Endothelial cell of umbilical vein (primary cell): ENCODE results near the gene DYNLT5. TPM values are rescaled to one million over a fixed set of nuclear protein-coding genes. Genes with fewer than 3 reads are reported as not detected.

Experiments used
- BruUV-seq: library from RNA; stranded (reverse); fragments of 400-500 nt; replicated peaks from 2 replicates; lab custom pipeline; 2021; lab: Mats Ljungman, UMichigan
- CTCF ChIA-PET: fragments of 300-600, 350-600 bp; sonication (Branson Sonifier 250); formaldehyde crosslinking; loops from one replicate; lab custom pipeline; 2021; ENCODE audit warnings: antibody characterized with exemption, inconsistent platforms; lab: Charles Lee
- POLR2A ChIA-PET: fragments of 300-600, 350-600 bp; sonication (Branson Sonifier 250); formaldehyde crosslinking; loops from one replicate; lab custom pipeline; 2021; ENCODE audit warnings: antibody characterized with exemption, inconsistent platforms; lab: Charles Lee
- DNase-seq: peaks from one replicate; pipeline ENCODE4 v3.0.0-alpha.2; 2011; ENCODE audit warnings: low read depth, low spot score
- FAIRE-seq: peaks from 2 replicates; lab custom pipeline; 2011; peaks lifted over from hg19 to GRCh38; lab: Jason Lieb, UNC
- H2AFZ ChIP-seq: 2 replicates; pipeline ENCODE4 v1.6.0; 2012; ENCODE audit warnings: low read depth, low read length, control low read depth, inconsistent platforms
- H3K27ac ChIP-seq: 2 replicates; pipeline ENCODE4 v1.5.1; 2011; ENCODE audit warnings: low read depth, mild to moderate bottlenecking, control low read depth, low read length, moderate library complexity; ENCODE audit not compliant: insufficient read depth
- H3K27me3 ChIP-seq, 2 experiments: 2 replicates each; pipeline versions ENCODE4 v1.6.0 to v1.6.1; 2011; ENCODE audit warnings: low read length in 2 of 2, mixed read lengths in 1 of 2; ENCODE audit not compliant: control insufficient read depth in 2 of 2, insufficient read depth in 2 of 2
- H3K36me3 ChIP-seq, 2 experiments: 2 replicates in 1 of 2; 3 replicates in 1 of 2; pipeline ENCODE4 v1.5.1; 2011; ENCODE audit warnings: low read length in 2 of 2, mild to moderate bottlenecking in 1 of 2, moderate library complexity in 1 of 2; ENCODE audit not compliant: control insufficient read depth in 2 of 2, insufficient read depth in 2 of 2; ENCODE audit errors: extremely low read depth in 1 of 2
- H3K4me1 ChIP-seq: 3 replicates; pipeline ENCODE4 v1.5.1; 2011; ENCODE audit warnings: mild to moderate bottlenecking, low read length; ENCODE audit not compliant: control insufficient read depth, insufficient read depth; ENCODE audit errors: extremely low read depth
- H3K4me2 ChIP-seq: 2 replicates; pipeline ENCODE4 v1.6.1; 2011; ENCODE audit warnings: low read length, control low read depth, mixed read lengths; ENCODE audit not compliant: insufficient read depth
- H3K4me3 ChIP-seq, 3 experiments: fragments of 200-600 bp in 1 of 3; sonication (generic), shearing (Covaris generic) in 1 of 3; replicated peaks in 1 of 3; 2 replicates each; pipeline ENCODE4 v1.5.1; 2011 to 2016; ENCODE audit warnings: control low read depth in 3 of 3, low read length in 3 of 3, mild to moderate bottlenecking in 2 of 3, inconsistent platforms in 1 of 3, low read depth in 1 of 3, moderate library complexity in 1 of 3; ENCODE audit not compliant: insufficient read depth in 1 of 3
- H3K79me2 ChIP-seq: 2 replicates; pipeline ENCODE4 v1.6.0; 2012; ENCODE audit warnings: low read length, inconsistent platforms; ENCODE audit not compliant: control insufficient read depth, insufficient read depth
- H3K9ac ChIP-seq: replicated peaks from 2 replicates; pipeline ENCODE3; 2011; ENCODE audit warnings: low read length, control low read depth; ENCODE audit not compliant: insufficient read depth; ENCODE audit errors: extremely low read depth
- H3K9me1 ChIP-seq: replicated peaks from 3 replicates; pipeline ENCODE4 v1.6.0; 2011; ENCODE audit warnings: mild to moderate bottlenecking, low read length; ENCODE audit not compliant: control insufficient read depth, insufficient read depth; ENCODE audit errors: extremely low read depth
- H3K9me3 ChIP-seq: replicated peaks from 2 replicates; pipeline ENCODE4 v1.5.1; 2012; ENCODE audit warnings: low read length, inconsistent platforms; ENCODE audit not compliant: control insufficient read depth, insufficient read depth
- H4K20me1 ChIP-seq: replicated peaks from 2 replicates; pipeline ENCODE3; 2011; ENCODE audit warnings: mild to moderate bottlenecking, low read length; ENCODE audit not compliant: control insufficient read depth, insufficient read depth; ENCODE audit errors: extremely low read depth
- EZH2 ChIP-seq: IDR thresholded peaks from 2 replicates; pipeline ENCODE4 v1.6.1; 2012; ENCODE audit warnings: borderline replicate concordance, low read depth, mild to moderate bottlenecking, moderate library complexity, low read length, inconsistent platforms; ENCODE audit not compliant: severe bottlenecking
- FOS ChIP-seq: IDR thresholded peaks from 2 replicates; pipeline ENCODE4 v1.6.1; 2011; ENCODE audit warnings: mild to moderate bottlenecking, low read length, moderate library complexity, borderline replicate concordance; ENCODE audit not compliant: insufficient read depth
- GATA2 ChIP-seq: IDR thresholded peaks from 2 replicates; pipeline ENCODE4 v1.7.0; 2011; ENCODE audit warnings: low read depth, mild to moderate bottlenecking, moderate library complexity, mixed read lengths, low read length; ENCODE audit not compliant: insufficient read length, insufficient read depth
- JUN ChIP-seq: IDR thresholded peaks from 2 replicates; pipeline ENCODE4 v1.6.1; 2011; ENCODE audit warnings: borderline replicate concordance, low read depth; ENCODE audit not compliant: insufficient read length, insufficient read depth
- MAX ChIP-seq: IDR thresholded peaks from 2 replicates; pipeline ENCODE4 v1.6.1; 2011; ENCODE audit not compliant: insufficient read depth, insufficient read length
- MYC ChIP-seq: IDR thresholded peaks from one replicate; pipeline ENCODE4 v1.6.1; 2011; ENCODE audit warnings: mild to moderate bottlenecking, low read depth, low read length
- POLR2A ChIP-seq: IDR thresholded peaks from 2 replicates; pipeline ENCODE4 v1.6.1; 2012; ENCODE audit warnings: low read depth, mild to moderate bottlenecking, control low read depth, low read length
- POLR2AphosphoS5 ChIP-seq: IDR thresholded peaks from 2 replicates; pipeline ENCODE4 v1.6.1; 2012; ENCODE audit warnings: low read depth, mild to moderate bottlenecking, control low read depth, low read length, moderate library complexity; ENCODE audit not compliant: insufficient read depth
- dilution Hi-C: fragments of 300-500 bp; cut with MboI; formaldehyde crosslinking; loops from one replicate; pipeline ENCODE4 v1.15.0; 2019; ENCODE audit warnings: low sequenced_read_pairs; ENCODE audit not compliant: extremely low pct_ligation_motif_present
- intact Hi-C: fragments of 100-400 bp; cut with micrococcal nuclease; formaldehyde crosslinking; loops from one replicate; pipeline ENCODE4 v1.10.0; 2022
- polyA plus RNA-seq, 4 experiments: library from polyadenylated mRNA; depleted of rRNA in 3 of 4; stranded (reverse) in 3 of 4; unstranded in 1 of 4; fragments of >200 nt; gene quantifications; 2 replicates each; pipeline versions ENCODE4 v1.2.1 to v1.2.3, GENCODE V29; 2011 to 2012; ENCODE audit warnings: missing spikeins in 1 of 4
- total RNA-seq: library from RNA; stranded (reverse); gene quantifications from 2 replicates; pipeline ENCODE4 v1.2.3, GENCODE V29; 2021
- TF ChIP-seq, protein P1 (sequence below), 2 donors: IDR thresholded peaks; 1 replicate in 1 of 2; 2 replicates in 1 of 2; pipeline ENCODE4 v1.5.1; 2011; ENCODE audit warnings: low read length in 2 of 2, mild to moderate bottlenecking in 2 of 2, moderate library complexity in 2 of 2, control low read depth in 1 of 2, inconsistent platforms in 1 of 2, low read depth in 1 of 2; ENCODE audit not compliant: insufficient read depth in 1 of 2; ENCODE audit errors: extremely low read depth in 1 of 2

The DYNLT5 gene
- total and polyA plus RNA-seq, 2 donors (not counting 3 experiments of a cell fraction or from before 2014, with no cell fraction given), result 4.0 to 4.5 TPM

DNA sequence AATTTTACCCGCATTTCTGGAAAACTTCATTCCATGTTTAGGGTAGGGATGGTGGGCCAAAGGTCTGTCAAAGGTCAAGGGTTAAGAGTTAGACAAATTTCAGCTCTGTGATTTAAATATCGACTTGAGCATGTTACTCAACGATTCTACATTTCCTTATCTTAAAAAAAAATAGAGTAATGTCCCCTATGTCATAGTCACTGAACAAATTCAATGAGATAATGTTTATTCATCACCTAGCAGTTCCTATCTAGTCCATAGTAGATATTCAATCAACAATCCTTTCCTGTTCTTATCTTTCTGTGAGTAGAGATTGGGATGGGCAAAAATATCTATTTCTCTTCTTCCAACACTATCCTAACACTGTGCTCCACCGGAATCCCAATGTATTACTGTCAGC is 1.1 kb upstream of the DYNLT5 start:
- DNase-seq, result no peak
- no peak for FAIRE-seq
- peak overlapping the region; percentile 51 for H3K4me2 ChIP-seq
- no peaks in the 10 kb centered on the region for H3K9me3 ChIP-seq
- H3K4me1 ChIP-seq, result peaks cover 26% of the 10 kb centered on the region
- peak overlapping the region; percentile 79 for H2AFZ ChIP-seq
- dilution Hi-C loops (no loop called here), intact Hi-C loops (loop anchor here (10.0 kb wide), 1 partner anchor 796 kb away; no protein-coding TSS in a partner anchor)
- no peaks in the 10 kb centered on the region for H3K36me3 ChIP-seq
- H3K27ac ChIP-seq, result peak overlapping the region; percentile 25
- BruUV-seq, result no TSS peak
- H3K9me1 ChIP-seq, result no peaks in the 10 kb centered on the region
- no peaks in the 10 kb centered on the region for H3K79me2 ChIP-seq
- no peaks in the 10 kb centered on the region for H4K20me1 ChIP-seq
- TF ChIP-seq MYC, result no peak
- no peak for TF ChIP-seq EZH2
- TF ChIP-seq POLR2AphosphoS5, result no peak
- TF ChIP-seq POLR2A, result no peak
- TF ChIP-seq FOS, result no peak
- TF ChIP-seq, protein P1, sequence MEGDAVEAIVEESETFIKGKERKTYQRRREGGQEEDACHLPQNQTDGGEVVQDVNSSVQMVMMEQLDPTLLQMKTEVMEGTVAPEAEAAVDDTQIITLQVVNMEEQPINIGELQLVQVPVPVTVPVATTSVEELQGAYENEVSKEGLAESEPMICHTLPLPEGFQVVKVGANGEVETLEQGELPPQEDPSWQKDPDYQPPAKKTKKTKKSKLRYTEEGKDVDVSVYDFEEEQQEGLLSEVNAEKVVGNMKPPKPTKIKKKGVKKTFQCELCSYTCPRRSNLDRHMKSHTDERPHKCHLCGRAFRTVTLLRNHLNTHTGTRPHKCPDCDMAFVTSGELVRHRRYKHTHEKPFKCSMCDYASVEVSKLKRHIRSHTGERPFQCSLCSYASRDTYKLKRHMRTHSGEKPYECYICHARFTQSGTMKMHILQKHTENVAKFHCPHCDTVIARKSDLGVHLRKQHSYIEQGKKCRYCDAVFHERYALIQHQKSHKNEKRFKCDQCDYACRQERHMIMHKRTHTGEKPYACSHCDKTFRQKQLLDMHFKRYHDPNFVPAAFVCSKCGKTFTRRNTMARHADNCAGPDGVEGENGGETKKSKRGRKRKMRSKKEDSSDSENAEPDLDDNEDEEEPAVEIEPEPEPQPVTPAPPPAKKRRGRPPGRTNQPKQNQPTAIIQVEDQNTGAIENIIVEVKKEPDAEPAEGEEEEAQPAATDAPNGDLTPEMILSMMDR (IDR thresholded peaks at IDR 0.05; ENCODE audit: extremely low read depth in 1 of 2, insufficient read depth in 1 of 2, low read depth in 1 of 2, low read length in 2 of 2), result no peak
- TF ChIP-seq GATA2, result no peak
- TF ChIP-seq MAX, result no peak
- no peak for TF ChIP-seq JUN
- H3K9ac ChIP-seq, result no peak overlapping the region
- ChIA-PET CTCF (interaction anchor here (1.4 to 2.5 kb wide), 2 partner anchors 14 to 26 kb away, joined by 6 to 14 read pairs; no protein-coding TSS in a partner anchor), POLR2A (no interaction called here)
- H3K4me3 ChIP-seq, result no peak overlapping the region
- H3K27me3 ChIP-seq, result no peaks in the 10 kb centered on the region
